GM21381 (cell line): ENCODE results near the gene CAMSAP3.
A peak's percentile ranks its signal among the peaks of the same experiment; 100 is the strongest.
"Not testable (repeated sequence)": the region's sequence is repeated elsewhere in the genome, so short reads cannot be mapped to it uniquely, and the experiment has no call there.

Experiments
- ATAC-seq: cut with Tn5 transposase; IDR thresholded peaks from one replicate; pipeline ENCODE4 v1.9.1; 2021; ENCODE audit warnings: mild to moderate bottlenecking, moderate library complexity; ENCODE audit not compliant: unreplicated experiment

CAMSAP3 gene

DNA sequence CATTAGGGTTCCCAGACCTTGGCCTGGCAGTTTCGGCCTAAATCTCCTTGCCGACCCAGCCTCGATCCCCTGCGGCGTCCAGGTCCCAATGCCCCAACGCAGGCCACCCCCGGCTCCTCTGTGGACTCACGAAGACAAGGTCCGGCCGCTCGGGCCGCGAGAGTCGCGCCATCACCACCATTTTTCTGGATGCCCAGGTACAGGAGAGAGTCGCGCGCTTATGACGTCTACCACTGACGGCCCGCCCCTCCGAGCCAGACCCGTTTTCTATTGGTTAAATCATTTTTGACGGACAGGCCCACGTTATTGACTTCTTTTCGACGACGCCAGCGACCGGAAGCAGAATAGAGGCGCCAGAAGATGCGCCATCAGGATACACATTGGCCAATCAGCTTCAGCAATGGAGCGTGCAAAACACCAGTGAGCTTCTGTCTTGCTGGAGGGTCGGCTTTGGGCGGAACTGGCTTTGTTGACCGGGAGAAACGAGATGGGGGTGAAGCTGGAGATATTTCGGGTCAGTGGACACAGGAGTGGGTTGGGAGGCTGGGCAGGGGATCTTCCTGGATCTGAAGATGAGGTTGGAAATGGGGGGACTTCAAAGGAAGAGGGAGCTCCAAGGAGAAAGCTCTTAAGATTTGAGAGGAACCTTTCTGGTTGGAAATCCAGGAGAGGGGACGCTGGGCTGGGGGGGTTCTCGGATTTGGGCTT is 33.8 kb downstream of the CAMSAP3 start, which contains the start of the genes PET100 and XAB2:
Gene PET100, plus strand, starts transcription at position 447 of the 708 bp plus-strand sequence. Its CDS starts 41 bp downstream, at position 488.
Gene XAB2, minus strand, starts transcription at position 199 of the 708 bp plus-strand sequence. Its CDS starts 18 bp downstream, at position 181.
- peak; percentile 90 for ATAC-seq

DNA sequence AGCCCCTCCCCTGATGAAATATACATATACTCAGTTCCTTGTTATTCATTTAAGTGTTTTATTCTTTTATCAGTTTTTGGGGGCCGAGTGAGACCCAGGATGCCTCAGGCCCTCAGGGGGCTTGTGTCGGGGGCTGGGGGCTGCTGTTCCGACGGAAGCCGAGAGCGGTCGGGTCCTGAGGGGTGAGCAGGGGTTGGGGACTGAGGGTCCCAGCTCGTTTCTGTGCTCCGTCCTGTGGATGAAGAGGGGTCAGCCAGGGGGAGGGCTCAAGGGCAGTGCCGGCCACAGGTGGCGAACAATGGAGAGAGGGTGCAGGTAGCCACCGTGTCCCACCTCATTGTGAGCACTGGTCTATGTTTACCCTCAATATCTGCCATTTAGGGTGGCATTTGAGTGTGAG is 35.9 kb downstream of the CAMSAP3 start:
- ATAC-seq = no peak

DNA sequence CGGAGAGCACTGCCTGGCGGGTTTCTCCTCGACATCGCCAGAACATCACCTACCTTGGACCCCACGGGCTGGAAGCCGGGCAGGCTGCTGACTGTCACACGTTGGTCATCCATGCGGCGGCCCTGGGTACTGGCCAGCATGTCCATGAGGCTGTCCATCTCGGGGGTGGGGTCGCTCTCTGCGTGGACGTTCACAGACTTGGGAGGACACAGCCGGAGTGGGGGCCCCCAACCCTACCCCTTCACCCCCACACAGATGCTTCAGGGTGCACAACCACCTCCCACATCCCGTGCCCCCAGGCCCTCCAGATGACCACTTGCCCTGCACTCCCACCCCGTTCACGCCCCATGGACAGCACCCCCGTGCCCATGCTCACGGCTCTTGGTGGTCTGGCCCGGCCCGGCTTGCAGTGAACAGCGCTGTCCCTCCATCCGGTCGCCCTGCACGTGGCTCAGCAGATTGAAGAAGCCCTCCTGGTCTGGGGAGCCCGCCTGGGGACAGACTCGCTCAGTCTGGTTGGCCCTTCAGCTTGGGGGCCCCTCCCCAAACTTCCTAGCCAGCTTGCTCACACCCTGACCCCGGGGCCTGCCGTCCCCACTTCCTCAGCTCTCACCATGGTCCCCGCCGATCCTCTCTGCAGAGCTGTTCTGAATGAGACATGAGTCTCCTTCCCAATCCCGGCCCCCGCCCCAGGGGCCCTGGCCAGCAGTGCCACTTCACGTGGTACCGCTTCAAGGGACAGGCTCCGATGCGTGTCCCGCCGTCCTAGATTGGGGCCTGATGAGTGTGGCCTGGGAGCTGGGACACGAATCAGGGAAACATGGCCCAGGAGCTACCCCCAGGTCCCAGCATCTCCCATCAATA is 36.9 kb downstream of the CAMSAP3 start:
- no peak for ATAC-seq

DNA sequence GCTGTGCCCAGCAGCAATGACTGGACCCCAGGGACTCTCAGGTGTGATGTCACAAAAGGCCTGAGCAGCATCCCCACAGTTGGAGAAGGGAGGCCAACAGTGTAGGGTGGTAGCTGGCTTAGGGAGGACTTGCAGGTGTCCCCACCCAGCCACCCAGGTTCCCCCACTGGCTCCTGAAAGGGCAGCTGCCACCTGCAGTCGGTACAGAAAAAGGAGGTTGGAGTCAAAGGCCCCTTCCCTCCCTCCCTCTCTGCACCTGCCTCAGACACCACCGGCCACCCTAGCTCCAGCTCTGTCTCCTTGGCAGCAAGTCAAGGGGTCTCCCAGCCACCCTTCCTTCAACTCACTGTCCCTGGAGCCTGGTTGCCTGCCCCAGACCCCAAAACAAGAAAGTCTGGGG is 38.0 kb downstream of the CAMSAP3 start, which contains the start of gene PCP2:
Gene PCP2, minus strand, starts transcription at position 22 of the 400 bp plus-strand sequence. CDS start 262 bp downstream, outside the sequence.
- no peak for ATAC-seq

DNA sequence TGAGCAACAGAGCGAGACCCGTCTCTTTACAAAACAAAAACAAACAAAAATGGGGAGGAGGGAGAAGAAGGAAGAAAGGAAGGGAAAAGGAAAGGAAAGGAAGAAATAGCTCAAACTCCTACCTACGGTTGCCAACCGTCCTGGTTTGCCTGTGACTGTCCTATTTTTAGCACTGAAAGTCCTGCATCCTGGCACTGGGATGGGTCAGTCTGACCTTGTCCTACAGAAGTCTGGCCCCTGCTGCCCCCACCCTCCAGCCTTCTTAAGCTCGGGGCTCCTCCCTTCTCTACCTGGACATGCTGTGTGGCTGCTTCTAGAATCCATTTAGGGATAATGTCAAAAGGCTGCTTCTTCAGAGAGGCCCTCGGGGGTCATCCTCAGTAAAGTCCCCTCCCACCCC is 40.0 kb downstream of the CAMSAP3 start:
- no peak for ATAC-seq

DNA sequence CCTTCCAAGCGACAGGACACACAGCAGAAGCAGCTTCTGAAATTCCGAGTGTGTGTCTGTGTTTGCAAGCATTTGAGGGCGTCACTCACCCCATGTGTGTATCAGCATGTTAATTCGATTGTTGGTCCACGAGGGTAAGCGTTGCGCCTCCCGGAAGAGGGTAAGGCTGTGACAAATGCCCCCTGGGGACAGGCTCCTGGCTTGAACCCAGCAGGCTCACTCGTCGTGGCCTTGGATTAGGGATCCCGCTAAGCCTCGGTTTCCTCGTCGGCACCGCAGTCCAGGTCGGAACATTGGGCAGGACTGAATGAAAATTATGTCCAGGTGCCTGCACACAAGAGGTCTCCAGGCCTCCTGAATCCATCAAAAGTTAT is 40.6 kb downstream of the CAMSAP3 start:
- ATAC-seq = no peak

DNA sequence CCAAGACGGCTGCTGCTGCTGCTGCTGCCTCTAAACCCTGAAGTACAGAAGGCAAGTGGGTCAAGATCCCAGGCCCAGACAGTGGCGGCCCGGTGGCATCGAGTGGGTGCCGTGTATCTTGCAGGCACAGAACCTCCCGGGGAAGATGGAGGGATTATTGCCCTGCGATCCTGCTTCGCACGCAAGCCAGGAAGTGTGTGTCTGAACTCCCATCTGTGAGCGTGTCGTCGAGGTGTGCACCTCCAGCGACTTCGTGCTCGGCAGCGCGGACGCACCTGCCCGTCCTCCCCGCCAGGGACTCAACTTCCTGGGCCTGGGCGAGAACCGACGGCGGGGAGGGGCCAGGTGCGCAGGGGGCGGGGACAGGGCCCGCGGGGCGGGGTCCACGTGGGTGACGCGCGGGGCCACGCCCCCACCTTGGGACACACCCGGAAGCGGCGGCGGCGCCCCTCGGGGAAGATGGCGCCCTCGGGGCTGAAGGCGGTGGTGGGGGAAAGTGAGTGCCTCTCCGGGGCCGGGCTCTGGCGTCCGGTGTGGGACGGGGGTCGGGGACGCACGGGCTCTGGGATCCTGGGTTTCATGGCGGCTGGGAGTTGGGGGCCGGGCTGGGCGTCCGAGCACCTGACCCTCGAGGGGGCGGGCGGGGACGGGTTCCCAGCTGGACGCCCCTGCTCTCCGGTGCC is 41.2 kb downstream of the CAMSAP3 start, which contains the start of gene STXBP2:
Gene STXBP2, plus strand, starts transcription at position 420 of the 683 bp plus-strand sequence. Its CDS starts 40 bp downstream, at position 460.
- ATAC-seq = peak; percentile 70

DNA sequence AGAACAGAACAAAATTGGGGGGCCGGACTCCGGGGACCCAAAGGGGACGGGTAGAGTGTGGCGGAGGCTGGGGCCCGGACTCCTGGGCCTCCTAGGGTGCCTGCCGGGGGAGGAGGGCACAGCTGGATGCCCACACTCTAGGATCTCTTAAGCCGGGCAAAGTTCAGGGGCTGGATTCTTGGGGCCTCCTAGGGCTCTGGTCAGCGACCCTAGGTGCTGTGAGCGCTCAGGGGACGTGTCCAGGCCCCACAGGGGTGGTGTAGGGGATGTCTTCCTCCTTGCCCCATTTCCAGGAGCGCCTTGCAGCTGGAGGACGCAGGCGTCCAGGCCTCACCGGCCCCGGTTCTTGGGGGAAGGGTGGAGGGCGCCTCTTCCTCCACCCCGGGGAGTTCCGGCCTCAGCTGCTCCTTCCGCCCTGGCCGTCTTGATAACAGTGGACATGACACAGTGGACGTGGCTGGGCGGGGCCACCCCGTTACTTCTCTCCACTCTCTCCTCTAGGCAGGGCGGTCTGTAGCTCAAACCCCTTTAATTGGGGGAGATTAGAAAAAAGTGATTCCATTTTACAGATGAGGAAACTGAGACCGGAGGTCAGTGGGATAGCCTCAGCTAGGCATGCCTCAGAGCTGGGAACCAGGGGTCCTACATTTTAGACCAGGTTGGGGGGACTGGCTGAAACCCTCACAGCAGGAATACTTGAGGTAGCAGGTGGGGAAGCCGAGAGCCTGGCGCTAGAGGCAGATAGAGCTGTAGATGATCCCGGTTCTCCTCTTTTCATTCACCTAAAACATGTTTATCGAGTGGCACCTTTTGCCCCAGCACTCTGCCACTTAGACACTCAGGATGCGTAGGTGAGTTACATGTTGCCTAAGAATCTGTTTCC is 42.0 kb downstream of the CAMSAP3 start:
- peak; percentile 21 for ATAC-seq

DNA sequence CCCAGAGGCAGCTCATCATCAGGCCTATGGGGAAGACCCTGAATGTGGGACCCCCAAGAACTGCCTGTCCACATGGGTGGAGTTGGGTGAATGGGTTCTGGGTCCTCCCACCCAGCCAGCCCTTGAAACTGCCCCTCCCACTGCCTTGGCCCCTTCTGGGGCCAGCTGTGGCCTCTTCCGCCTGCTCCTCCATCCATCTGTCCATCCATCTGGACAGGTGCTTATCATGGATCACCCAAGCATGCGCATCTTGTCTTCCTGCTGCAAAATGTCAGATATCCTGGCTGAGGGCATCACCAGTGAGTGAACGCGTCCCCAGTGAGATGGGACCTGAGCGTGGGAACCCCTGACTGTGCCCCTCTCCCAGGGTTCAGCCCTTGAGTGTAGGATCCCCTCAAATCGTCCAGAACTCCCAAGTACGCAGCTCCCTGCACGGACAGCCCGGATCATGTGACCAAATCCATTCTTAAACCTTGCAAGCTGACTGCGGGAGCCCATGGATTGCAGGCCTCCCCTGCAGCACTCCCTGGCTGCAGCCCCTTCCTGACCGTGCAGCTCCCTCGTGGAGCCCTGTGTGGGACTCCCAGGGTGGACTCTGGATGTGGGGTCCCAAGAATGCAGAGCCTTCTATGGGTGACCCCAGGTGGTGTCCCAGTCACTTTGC is 43.3 kb downstream of the CAMSAP3 start:
- no peak for ATAC-seq

DNA sequence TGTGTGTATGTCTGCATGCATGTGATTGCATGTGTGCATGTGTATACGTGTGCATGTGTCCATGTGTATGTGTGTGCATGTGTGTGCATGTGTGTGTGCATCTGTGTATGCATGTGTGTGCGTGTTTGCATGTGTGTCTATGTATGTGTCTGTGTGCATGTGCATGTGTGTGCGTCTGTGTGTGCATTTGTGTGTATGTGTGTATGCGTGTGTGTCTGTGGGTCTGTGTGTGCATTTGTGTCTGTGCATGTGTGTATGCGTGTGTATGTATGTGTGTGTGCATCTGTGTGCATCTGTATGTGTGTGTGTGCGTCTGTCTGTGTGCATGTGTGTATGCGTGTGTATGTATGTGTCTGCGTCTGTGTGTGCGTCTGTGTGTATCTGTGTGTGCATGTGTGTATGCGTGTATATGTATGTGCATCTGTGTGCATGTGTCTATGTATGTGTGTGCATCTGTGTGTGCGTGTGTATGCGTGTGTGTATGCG is 44.2 kb downstream of the CAMSAP3 start:
- no peak for ATAC-seq

DNA sequence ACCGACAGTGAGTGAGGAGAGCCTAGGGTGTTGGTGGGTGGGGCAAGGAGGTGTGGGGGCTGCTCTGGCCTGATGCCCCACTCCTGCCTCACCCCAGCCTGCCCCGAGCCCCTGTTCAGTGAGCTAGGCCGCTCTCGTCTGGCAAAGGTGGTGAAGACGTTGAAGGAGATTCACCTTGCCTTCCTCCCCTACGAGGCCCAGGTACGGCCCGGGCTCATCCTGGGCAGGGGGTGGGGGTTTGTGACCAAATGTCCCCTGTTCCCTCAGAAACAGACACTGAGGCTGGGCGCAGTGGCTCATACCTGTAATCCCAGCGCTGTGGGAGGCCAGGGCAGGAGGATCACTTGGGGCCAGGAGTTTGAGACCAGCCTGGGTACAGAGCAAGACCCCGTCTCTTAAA is 45.1 kb downstream of the CAMSAP3 start:
- no peak for ATAC-seq

DNA sequence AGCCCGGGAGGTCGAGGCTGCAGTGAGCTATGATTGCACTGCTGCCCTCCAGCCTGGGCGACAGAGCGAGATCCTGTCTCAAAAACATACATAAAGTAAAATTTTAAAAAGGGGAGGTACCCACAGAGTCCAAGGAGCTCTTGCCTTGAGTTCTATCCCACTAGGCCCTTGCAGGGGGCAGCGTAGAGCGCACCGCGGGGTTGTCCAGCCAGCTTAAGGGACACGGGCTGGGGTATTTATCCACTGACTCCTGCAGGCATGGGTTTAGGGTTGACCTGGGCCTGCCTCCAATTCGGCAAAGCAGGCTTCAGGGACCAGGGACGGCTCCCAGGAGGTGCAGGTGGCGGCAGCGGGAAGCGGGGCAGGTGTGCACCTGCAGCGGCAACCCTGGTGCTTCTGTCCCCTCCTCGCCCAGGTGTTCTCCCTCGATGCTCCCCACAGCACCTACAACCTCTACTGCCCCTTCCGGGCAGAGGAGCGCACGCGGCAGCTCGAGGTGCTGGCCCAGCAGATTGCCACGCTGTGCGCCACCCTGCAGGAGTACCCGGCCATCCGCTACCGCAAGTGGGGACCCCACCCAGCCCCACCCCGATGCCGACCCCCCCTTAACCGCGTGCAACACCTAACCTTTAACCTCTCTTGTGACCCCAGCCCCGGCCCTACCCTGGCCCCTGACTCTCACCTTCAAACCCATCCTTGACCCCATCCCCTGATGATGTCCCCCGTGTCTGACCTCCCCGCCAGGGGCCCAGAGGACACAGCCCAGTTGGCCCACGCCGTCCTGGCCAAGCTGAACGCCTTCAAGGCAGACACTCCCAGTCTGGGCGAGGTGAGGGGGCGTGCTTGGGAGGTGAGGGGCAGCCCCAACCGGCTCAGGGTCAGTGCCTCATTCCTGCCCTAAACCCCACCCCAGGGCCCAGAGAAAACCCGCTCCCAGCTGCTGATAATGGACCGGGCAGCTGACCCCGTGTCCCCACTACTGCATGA is 45.9 kb downstream of the CAMSAP3 start:
- ATAC-seq = no peak

DNA sequence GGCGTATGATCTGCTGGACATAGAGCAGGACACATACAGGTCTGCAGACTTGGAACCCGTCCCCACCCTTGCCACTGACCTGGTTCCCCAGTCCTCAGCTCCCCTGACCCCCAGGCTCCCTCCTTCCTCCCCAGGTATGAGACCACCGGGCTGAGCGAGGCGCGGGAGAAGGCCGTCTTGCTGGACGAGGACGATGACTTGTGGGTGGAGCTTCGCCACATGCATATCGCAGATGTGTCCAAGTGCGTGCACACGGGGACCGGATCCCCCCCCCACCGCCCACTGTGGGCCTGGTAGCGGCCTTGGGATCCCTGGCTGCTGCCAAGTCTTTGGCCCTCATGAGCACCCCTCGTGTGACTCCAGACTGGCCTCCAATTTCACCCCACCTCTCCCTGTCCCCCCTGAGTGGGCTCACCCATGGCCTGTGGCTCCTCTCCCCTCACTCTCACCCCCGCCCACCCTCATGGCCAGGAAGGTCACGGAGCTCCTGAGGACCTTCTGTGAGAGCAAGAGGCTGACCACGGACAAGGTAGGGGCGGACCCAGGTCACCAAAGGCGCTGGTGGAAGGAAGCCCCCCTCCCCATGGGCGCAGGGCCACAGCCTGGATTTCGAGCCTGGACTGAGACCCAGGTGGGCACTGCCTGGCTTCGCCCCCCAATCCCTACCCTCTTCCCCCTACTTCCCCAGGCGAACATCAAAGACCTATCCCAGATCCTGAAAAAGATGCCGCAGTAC is 46.8 kb downstream of the CAMSAP3 start:
- no peak for ATAC-seq

DNA sequence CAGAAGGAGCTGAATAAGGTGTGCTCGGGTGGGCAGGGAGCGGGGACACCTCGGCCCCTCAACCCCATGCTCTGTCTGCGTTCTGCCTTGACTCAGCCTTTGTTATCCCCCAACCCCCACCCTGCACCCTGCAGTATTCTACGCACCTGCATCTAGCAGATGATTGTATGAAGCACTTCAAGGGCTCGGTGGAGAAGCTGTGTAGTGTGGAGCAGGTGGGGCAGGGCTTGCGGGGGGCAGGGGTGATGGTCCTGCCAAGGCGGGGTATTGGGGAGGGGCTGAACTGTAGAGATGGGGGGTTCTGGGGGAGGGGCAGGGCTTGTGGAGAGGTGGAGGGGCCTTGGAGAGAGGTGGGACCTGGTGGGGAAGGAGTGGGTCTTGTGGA is 47.4 kb downstream of the CAMSAP3 start:
- no peak for ATAC-seq

DNA sequence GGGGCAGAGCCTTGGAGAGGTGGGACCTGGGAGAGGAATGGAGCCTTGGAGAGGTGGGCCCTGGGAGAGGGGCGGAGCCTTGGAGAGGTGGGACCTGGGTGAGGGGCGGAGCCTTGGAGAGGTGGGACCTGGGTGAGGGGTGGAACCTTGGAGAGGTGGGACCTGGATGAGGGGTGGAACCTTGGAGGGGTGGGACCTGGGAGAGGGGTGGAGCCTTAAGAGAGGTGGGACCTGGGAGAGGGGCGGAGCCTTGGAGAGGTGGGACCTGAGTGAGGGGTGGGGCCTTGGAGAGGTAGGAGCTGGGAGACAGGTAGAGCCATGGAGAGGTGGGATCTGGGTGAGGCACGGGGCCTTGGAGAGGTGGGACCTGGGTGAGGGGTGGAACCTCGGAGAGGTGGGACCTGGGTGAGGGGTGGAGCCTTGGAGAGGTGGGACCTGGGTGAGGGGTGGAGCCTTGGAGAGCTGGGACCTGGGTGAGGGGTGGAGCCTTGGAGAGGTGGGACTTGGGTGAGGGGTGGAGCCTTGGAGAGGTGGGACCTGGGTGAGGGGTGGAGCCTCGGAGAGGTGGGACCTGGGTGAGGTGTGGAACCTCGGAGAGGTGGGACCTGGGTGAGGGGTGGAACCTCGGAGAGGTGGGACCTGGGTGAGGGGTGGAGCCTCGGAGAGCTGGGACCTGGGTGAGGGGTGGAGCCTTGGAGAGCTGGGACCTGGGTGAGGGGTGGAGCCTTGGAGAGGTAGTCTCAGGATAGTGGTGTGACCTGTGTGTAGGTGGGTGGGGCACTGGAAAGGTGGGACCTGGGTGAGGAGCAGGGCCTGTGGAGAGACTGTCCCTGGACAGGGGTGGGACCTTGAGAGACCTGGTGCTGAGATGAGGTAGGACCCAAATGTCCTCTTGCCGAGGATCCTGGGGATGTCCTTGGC is 48.2 kb downstream of the CAMSAP3 start:
- not testable (repeated sequence) for ATAC-seq

DNA sequence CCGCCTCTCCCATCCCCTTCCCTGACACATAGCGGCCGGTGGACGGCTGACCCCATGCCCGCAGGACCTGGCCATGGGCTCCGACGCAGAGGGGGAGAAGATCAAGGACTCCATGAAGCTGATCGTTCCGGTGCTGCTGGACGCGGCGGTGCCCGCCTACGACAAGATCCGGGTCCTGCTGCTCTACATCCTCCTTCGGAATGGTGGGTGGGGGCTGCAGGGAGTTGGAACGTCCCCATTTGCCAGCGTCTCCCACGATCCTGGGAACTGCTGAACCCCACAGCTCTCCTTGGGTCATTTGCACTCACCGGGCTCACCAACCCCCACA is 48.9 kb downstream of the CAMSAP3 start:
- no peak for ATAC-seq

DNA sequence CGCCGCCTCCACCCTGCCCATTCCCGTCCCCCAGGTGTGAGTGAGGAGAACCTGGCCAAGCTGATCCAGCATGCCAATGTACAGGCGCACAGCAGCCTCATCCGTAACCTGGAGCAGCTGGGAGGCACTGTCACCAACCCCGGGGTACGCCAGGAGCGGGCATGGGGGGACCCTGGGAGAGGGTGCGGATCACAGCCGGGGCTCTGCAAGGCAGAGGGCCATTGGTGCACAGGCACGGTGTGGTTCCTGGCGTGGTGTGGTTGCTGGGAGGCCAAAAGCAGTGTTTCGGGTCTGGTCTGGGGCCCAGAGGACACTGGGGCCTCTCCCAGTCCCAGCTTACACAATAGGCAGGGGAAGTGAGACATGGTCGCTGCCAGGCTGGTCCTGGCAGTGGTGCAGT is 49.5 kb downstream of the CAMSAP3 start:
- no peak for ATAC-seq
